Trophoblast cell (in vitro differentiated cells and primary cell): ENCODE results near the gene TMED4.

Experiments
- DNase-seq, 2 donors: peaks; one replicate each; pipeline ENCODE4 v3.0.0-alpha.2; 2016
- H2AFZ ChIP-seq: 2 replicates; pipeline ENCODE4 v1.6.1; 2013; ENCODE audit warnings: low read length, moderate library complexity, mild to moderate bottlenecking; ENCODE audit not compliant: insufficient read depth, poor library complexity
- H2AK5ac ChIP-seq: 2 replicates; pipeline ENCODE4 v1.6.1; 2013; ENCODE audit warnings: mild to moderate bottlenecking, low read length
- H2BK120ac ChIP-seq: 2 replicates; pipeline ENCODE4 v1.6.1; 2013; ENCODE audit warnings: low read length, mild to moderate bottlenecking, moderate library complexity; ENCODE audit not compliant: insufficient read depth, poor library complexity
- H2BK12ac ChIP-seq: 2 replicates; pipeline ENCODE4 v1.6.1; 2013; ENCODE audit warnings: mild to moderate bottlenecking, low read length, moderate library complexity
- H2BK5ac ChIP-seq: 2 replicates; pipeline ENCODE4 v1.6.1; 2013; ENCODE audit warnings: low read length, low read depth, moderate library complexity, mild to moderate bottlenecking; ENCODE audit not compliant: poor library complexity
- H3K14ac ChIP-seq: 2 replicates; pipeline ENCODE4 v1.6.1; 2013; ENCODE audit warnings: mild to moderate bottlenecking, low read length
- H3K18ac ChIP-seq: 2 replicates; pipeline ENCODE4 v1.6.1; 2013; ENCODE audit warnings: mild to moderate bottlenecking, low read length
- H3K23ac ChIP-seq: 2 replicates; pipeline ENCODE4 v1.6.1; 2013; ENCODE audit warnings: low read length
- H3K27ac ChIP-seq: 2 replicates; pipeline ENCODE4 v1.5.1; 2013; ENCODE audit warnings: low read depth, mild to moderate bottlenecking, inconsistent platforms, low read length, moderate library complexity
- H3K27me3 ChIP-seq: 2 replicates; pipeline ENCODE4 v1.6.1; 2013; ENCODE audit warnings: inconsistent platforms, mild to moderate bottlenecking, low read length, moderate library complexity; ENCODE audit not compliant: insufficient read depth
- H3K36me3 ChIP-seq, 2 experiments: 1 replicate in 1 of 2; 2 replicates in 1 of 2; pipeline ENCODE4 v1.6.1; 2013; ENCODE audit warnings: low read length in 2 of 2, mild to moderate bottlenecking in 2 of 2, moderate library complexity in 1 of 2; ENCODE audit not compliant: insufficient read depth in 2 of 2, control insufficient read depth in 1 of 2
- H3K4ac ChIP-seq: 2 replicates; pipeline ENCODE4 v1.6.1; 2013; ENCODE audit warnings: low read depth, mild to moderate bottlenecking, low read length, moderate library complexity
- H3K4me1 ChIP-seq, 2 experiments: 1 replicate in 1 of 2; 2 replicates in 1 of 2; pipeline ENCODE4 v1.6.1; 2013; ENCODE audit warnings: low read length in 2 of 2, mild to moderate bottlenecking in 2 of 2, moderate library complexity in 1 of 2; ENCODE audit not compliant: insufficient read depth in 2 of 2, control insufficient read depth in 1 of 2
- H3K4me2 ChIP-seq: 2 replicates; pipeline ENCODE4 v1.6.1; 2013; ENCODE audit warnings: inconsistent platforms, mild to moderate bottlenecking, low read length, moderate library complexity
- H3K4me3 ChIP-seq: 2 replicates; pipeline ENCODE4 v1.5.1; 2013; ENCODE audit warnings: mild to moderate bottlenecking, low read depth, low read length, inconsistent platforms
- H3K79me1 ChIP-seq: one replicate; pipeline ENCODE4 v1.6.1; 2013; ENCODE audit warnings: low read length
- H3K79me2 ChIP-seq: 2 replicates; pipeline ENCODE4 v1.6.1; 2013; ENCODE audit warnings: low read length, mild to moderate bottlenecking; ENCODE audit not compliant: control insufficient read depth, insufficient read depth, poor library complexity
- H3K9ac ChIP-seq: 2 replicates; pipeline ENCODE4 v1.6.1; 2013; ENCODE audit warnings: mild to moderate bottlenecking, low read length
- H3K9me3 ChIP-seq: 2 replicates; pipeline ENCODE4 v1.6.1; 2013; ENCODE audit warnings: low read depth, mild to moderate bottlenecking, control low read depth, inconsistent platforms, low read length; ENCODE audit not compliant: insufficient read depth
- H4K12ac ChIP-seq: 2 replicates; pipeline ENCODE4 v1.6.1; 2013; ENCODE audit warnings: low read depth, mild to moderate bottlenecking, low read length, moderate library complexity
- H4K8ac ChIP-seq: 2 replicates; pipeline ENCODE4 v1.6.1; 2013; ENCODE audit warnings: low read depth, mild to moderate bottlenecking, low read length, moderate library complexity
- H4K91ac ChIP-seq: one replicate; pipeline ENCODE4 v1.6.1; 2013; ENCODE audit warnings: low read depth, mild to moderate bottlenecking, low read length, moderate library complexity
- WGBS: extraction: QIAGEN DNeasy Blood & Tissue Kit; methylation state at CpG from one replicate; pipeline ENCODE4 v1.1.7; 2013; ENCODE audit warnings: missing lambda C conversion rate; ENCODE audit not compliant: insufficient read length, insufficient coverage; ENCODE audit errors: extremely low coverage; 5-methylcytosine and 5-hydroxymethylcytosine counted together

The TMED4 gene

GRCh38 chr7:44609829-44610228 lies 27.8 kb upstream of the TMED4 start:
- Histone ChIP-seq H3K79me2 (peaks cover 14% of the 10 kb centered on the region), H2BK12ac (no peak overlapping the region), H3K4me2 (no peak overlapping the region), H4K12ac (no peak overlapping the region), H3K14ac (no peak overlapping the region), H2BK120ac (no peak overlapping the region), H3K9me3 (no peaks in the 10 kb centered on the region), H3K4me3 (no peak overlapping the region), H3K36me3 (no peaks in the 10 kb centered on the region), H3K27me3 (no peaks in the 10 kb centered on the region), H3K27ac (no peak overlapping the region), H2AFZ (no peak overlapping the region), H3K9ac (no peak overlapping the region), H3K18ac (no peak overlapping the region), H2AK5ac (no peak overlapping the region), H4K91ac (no peak overlapping the region), H3K4ac (peak overlapping the region; percentile 75), H3K23ac (no peak overlapping the region), H3K79me1 (peaks cover 4% of the 10 kb centered on the region), H3K4me1 (peaks cover 7 to 8% of the 10 kb centered on the region in 2 experiments), H4K8ac (no peak overlapping the region), H2BK5ac (no peak overlapping the region)
- DNase-seq, result no peak
- no CpG with 5 or more reads among the region's 3 CpGs for WGBS

DNA sequence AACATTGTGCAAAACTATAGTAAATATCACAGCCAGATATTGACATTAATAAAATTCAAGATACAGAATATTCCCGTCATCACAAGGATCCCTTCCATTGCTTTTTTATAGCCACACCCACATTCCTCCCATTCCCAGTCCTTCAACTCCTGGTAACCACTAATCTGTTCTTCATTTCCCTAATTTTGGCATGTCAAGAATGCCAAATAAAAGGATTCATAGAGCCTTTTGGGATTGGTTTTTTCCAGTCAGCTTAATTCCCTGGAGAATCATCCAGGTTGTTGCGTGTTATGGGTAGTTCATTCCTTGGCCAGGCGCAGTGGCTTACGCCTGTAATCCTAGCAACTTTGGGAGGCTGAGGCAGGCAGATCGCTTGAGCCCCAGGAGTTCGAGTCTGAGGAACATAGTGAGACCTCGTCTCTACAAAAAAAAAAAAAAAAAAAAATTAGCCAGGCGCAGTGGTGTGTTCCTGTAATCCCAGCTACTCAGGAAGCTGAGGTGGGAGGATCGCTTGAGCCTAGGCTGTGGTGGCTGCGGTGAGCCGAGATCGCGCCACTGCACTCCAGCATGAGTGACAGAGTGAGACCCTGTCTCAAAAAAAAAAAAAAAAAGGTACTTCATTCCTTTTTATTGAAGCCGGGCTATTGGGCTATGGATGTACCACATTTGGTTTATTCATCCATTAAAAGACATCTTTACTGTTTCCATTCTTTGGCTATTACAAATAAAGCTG lies 27.1 kb upstream of the TMED4 start:
- peak in 1 of 2 donors; percentile 24 for DNase-seq
- Histone ChIP-seq H3K4ac (peak overlapping the region; percentile 99), H4K12ac (no peak overlapping the region), H3K9ac (no peak overlapping the region), H2AK5ac (no peak overlapping the region), H3K79me1 (peaks cover 4% of the 10 kb centered on the region), H3K4me2 (no peak overlapping the region), H3K14ac (no peak overlapping the region), H3K27me3 (no peaks in the 10 kb centered on the region), H3K36me3 (no peaks in the 10 kb centered on the region), H3K4me3 (no peak overlapping the region), H2BK5ac (peak overlapping the region; percentile 74), H2BK12ac (no peak overlapping the region), H3K18ac (no peak overlapping the region), H3K9me3 (no peaks in the 10 kb centered on the region), H4K8ac (no peak overlapping the region), H3K23ac (no peak overlapping the region), H4K91ac (peak overlapping the region; percentile 63), H2AFZ (peak overlapping the region; percentile 46), H3K79me2 (peaks cover 14% of the 10 kb centered on the region), H3K27ac (no peak overlapping the region), H2BK120ac (no peak overlapping the region), H3K4me1 (peaks cover 7 to 8% of the 10 kb centered on the region in 2 experiments)
- no CpG with 5 or more reads among the region's 14 CpGs for WGBS

DNA sequence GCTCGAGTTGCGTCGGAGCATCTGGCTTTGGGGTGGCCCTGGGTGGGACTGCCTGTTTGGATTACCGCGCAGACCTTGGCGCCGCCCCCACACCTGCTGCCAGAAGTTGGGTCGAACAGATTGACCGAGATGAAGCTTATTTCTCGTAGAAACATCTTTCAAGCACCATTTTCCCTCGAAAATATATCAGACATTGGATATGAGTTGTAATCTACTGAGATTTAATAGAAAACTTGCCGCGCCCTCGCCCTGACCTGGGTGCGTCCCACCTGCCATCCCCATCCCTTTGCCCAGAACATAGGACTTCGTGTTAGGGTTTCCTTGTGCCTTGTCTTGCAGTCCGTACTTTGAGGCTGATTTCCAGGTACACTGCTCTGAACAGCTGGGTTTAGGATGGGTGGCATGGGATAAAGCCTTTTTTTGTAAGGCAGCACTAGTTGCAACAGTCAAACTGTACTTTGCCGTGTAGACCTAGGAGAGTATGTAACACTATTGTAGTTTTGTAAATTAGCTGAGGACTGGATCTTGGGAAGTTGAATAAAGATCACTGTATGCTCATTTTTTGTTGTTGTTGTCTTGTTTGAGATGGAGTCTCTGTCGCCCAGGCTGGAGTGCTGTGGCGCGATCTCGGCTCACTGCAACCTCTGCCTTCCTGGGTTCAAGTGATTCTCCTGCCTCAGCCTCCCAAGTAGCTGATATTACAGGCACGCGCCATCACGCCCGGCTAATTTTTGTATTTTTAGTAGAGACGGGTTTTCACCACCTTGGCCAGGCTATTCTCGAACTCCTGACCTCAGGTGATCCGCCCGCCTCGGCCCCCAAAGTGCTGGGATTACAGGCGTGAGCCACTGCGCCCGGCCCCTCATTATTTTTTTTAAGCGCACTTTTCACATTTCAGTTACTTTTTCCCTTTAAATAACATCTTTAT lies 25.4 kb upstream of the TMED4 start:
- Histone ChIP-seq H3K4me1 (peaks cover 5 to 7% of the 10 kb centered on the region in 2 experiments), H3K36me3 (no peaks in the 10 kb centered on the region), H4K12ac (peak overlapping the region; percentile 55), H3K14ac (peak overlapping the region; percentile 76), H2AK5ac (peak overlapping the region; percentile 22), H2BK12ac (no peak overlapping the region), H3K9me3 (no peaks in the 10 kb centered on the region), H3K79me2 (peaks cover 14% of the 10 kb centered on the region), H3K27me3 (no peaks in the 10 kb centered on the region), H4K8ac (peak overlapping the region; percentile 63), H3K9ac (peak overlapping the region; percentile 50), H2BK120ac (no peak overlapping the region), H3K4me2 (peak overlapping the region; percentile 97), H3K23ac (peak overlapping the region; percentile 44), H3K79me1 (peaks cover 4% of the 10 kb centered on the region), H3K4ac (peak overlapping the region; percentile 80), H2AFZ (peak overlapping the region; percentile 51), H2BK5ac (peak overlapping the region; percentile 32), H3K27ac (peak overlapping the region; percentile 45), H3K18ac (peak overlapping the region; percentile 73), H4K91ac (peak overlapping the region; percentile 72), H3K4me3 (peak overlapping the region; percentile 98)
- DNase-seq, result peak in 1 of 2 donors; percentile 16
- no CpG with 5 or more reads among the region's 35 CpGs for WGBS

DNA sequence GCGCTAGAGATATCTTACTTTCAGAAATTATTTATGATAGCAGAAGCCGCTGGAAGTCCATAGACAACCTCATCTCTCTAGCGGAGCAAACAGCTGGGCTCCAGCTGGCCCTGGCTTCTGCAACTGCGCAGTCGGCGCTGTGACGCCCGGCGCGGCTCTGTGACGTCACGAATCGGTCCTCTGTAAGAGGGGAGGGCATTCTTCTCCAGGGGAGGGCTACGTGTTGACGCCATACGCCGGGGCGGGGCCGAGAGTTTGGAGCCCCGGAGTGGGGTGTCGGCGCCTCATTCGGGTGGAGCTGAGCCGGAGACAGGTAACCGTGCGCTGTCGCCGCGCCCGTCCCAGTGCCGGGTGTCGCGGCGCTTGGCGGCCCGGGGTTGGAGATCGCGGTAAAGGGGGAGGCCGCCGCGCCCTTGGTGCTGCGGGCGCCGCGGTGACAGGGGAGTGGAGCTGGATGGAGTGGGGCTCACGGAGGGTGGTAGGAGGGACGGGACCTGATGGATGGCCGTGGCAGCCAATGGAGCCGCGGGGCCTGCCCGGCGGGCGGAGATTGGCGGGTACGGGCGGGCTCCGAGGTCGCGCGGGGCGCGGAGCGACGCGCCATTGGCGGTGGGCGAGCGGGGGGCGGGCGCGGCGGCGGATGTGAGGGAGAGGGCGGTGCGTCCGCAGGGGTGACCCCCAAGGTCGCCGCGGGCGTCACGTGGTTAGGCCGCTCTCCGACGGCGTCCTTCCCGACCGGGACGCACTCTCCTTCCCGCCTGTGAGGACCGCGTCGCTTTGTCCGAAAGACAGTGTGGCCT lies 24.5 kb upstream of the TMED4 start, which contains the start of gene OGDH:
Gene OGDH, plus strand, starts transcription at position 287 of the 800 bp plus-strand sequence. CDS start 17,717 bp downstream, outside the sequence.
- peak within 1 kb of the TSS; percentile 22 for H2AK5ac ChIP-seq
- H3K4me3 ChIP-seq, result peak within 1 kb of the TSS; percentile 98
- H2AFZ ChIP-seq, result peak within 1 kb of the TSS; percentile 98
- peak within 1 kb of the TSS; percentile 93 for H3K27ac ChIP-seq
- peak within 1 kb of the TSS; percentile 27 for H2BK12ac ChIP-seq
- peak within 1 kb of the TSS; percentile 94 for H4K91ac ChIP-seq
- peak within 1 kb of the TSS; percentile 97 for H3K4me2 ChIP-seq
- peak within 1 kb of the TSS; percentile 95 for H4K12ac ChIP-seq
- peak within 1 kb of the TSS; percentile 96 for H4K8ac ChIP-seq
- peak within 1 kb of the TSS; percentile 98 for H2BK5ac ChIP-seq
- H3K23ac ChIP-seq, result peak within 1 kb of the TSS; percentile 44
- no peaks in the 10 kb centered on the region for H3K27me3 ChIP-seq
- H3K9me3 ChIP-seq, result no peaks in the 10 kb centered on the region
- H3K9ac ChIP-seq, result peak within 1 kb of the TSS; percentile 97
- H3K79me2 ChIP-seq, result peaks cover 14% of the 10 kb centered on the region
- H3K4ac ChIP-seq, result peak within 1 kb of the TSS; percentile 89
- peak within 1 kb of the TSS; percentile 94 for H2BK120ac ChIP-seq
- peak within 1 kb of the TSS; percentile 97 for H3K18ac ChIP-seq
- H3K79me1 ChIP-seq, result peaks cover 4% of the 10 kb centered on the region
- no CpG with 5 or more reads among the region's 93 CpGs for WGBS
- H3K36me3 ChIP-seq, result no peaks in the 10 kb centered on the region
- DNase-seq, result peak; percentile 99
- peaks cover 5 to 7% of the 10 kb centered on the region in 2 experiments for H3K4me1 ChIP-seq
- peak within 1 kb of the TSS; percentile 97 for H3K14ac ChIP-seq
